ENCODE results near the gene ASPG.

ASPG gene

GRCh38 chr14:104094709-104095425 lies 9.4 kb downstream of the ASPG start:
- peak; percentile 26 for DNase-seq

- DNase-seq, result no peak
Observed at GRCh38 chr14:104095426-104096310, 10.2 kb downstream of the ASPG start.

GRCh38 chr14:104096318-104096717 lies 10.8 kb downstream of the ASPG start:
- no peak for DNase-seq

GRCh38 chr14:104096751-104097700 lies 11.5 kb downstream of the ASPG start:
- no peak for DNase-seq

GRCh38 chr14:104098272-104099095 lies 13.0 kb downstream of the ASPG start:
- DNase-seq, result no peak

- DNase-seq, result no peak
Observed at GRCh38 chr14:104099096-104100041, 13.9 kb downstream of the ASPG start.

- no peak for DNase-seq
Observed at GRCh38 chr14:104100171-104101085, 14.9 kb downstream of the ASPG start.

GRCh38 chr14:104101086-104101621 lies 15.7 kb downstream of the ASPG start:
- DNase-seq, result no peak

- DNase-seq, result no peak
Observed at GRCh38 chr14:104101651-104102281, 16.3 kb downstream of the ASPG start.

GRCh38 chr14:104102282-104102914 lies 16.9 kb downstream of the ASPG start:
- no peak for DNase-seq

GRCh38 chr14:104103061-104103445 lies 17.6 kb downstream of the ASPG start:
- no peak for DNase-seq

GRCh38 chr14:104103446-104104075 lies 18.1 kb downstream of the ASPG start:
- no peak for DNase-seq

GRCh38 chr14:104104076-104104901 lies 18.8 kb downstream of the ASPG start:
- no peak for DNase-seq

- DNase-seq, result no peak
Observed at GRCh38 chr14:104105071-104105821, 19.7 kb downstream of the ASPG start.

- no peak for DNase-seq
Observed at GRCh38 chr14:104105822-104106470, 20.4 kb downstream of the ASPG start.

All from fibroblast of skin of right biceps (primary cell).